ENCODE measurements around the gene COPE.
A peak's percentile ranks its signal among the peaks of the same experiment; 100 is the strongest.

Gene COPE

GRCh38 chr19:18867751-18868150 lies 51.4 kb downstream of the COPE start:
- DNase-seq (ENCODE audit: low spot score) = no peak

GRCh38 chr19:18867199-18867598 lies 52.0 kb downstream of the COPE start:
- DNase-seq (ENCODE audit: low spot score) = no peak

GRCh38 chr19:18866800-18867123 lies 52.4 kb downstream of the COPE start:
- DNase-seq (ENCODE audit: low spot score) = no peak

GRCh38 chr19:18865973-18866799 lies 53.0 kb downstream of the COPE start:
- peak; percentile 99 for DNase-seq (ENCODE audit: low spot score)

- DNase-seq (ENCODE audit: low spot score) = no peak
These were observed 53.8 kb downstream of the COPE start for GRCh38 chr19:18865106-18865972.

GRCh38 chr19:18863843-18864362 lies 55.3 kb downstream of the COPE start:
- no peak for DNase-seq (ENCODE audit: low spot score)

- no peak for DNase-seq (ENCODE audit: low spot score)
These were observed 56.0 kb downstream of the COPE start for GRCh38 chr19:18862976-18863842.

- no peak for DNase-seq (ENCODE audit: low spot score)
These were observed 57.3 kb downstream of the COPE start for GRCh38 chr19:18861917-18862316.

GRCh38 chr19:18861235-18861634 lies 58.0 kb downstream of the COPE start:
- no peak for DNase-seq (ENCODE audit: low spot score)

GRCh38 chr19:18860725-18861124 lies 58.5 kb downstream of the COPE start:
- DNase-seq (ENCODE audit: low spot score) = no peak

- no peak for DNase-seq (ENCODE audit: low spot score)
These were observed 58.9 kb downstream of the COPE start for GRCh38 chr19:18860302-18860700.

- DNase-seq (ENCODE audit: low spot score) = no peak
These were observed 59.4 kb downstream of the COPE start for GRCh38 chr19:18859676-18860301.

- no peak for DNase-seq (ENCODE audit: low spot score)
These were observed 60.1 kb downstream of the COPE start for GRCh38 chr19:18858906-18859646.

GRCh38 chr19:18857223-18857622 lies 62.0 kb downstream of the COPE start:
- DNase-seq (ENCODE audit: low spot score) = no peak

- peak; percentile 68 for DNase-seq (ENCODE audit: low spot score)
These were observed 62.6 kb downstream of the COPE start for GRCh38 chr19:18856385-18857126.

GRCh38 chr19:18855647-18856384 lies 63.4 kb downstream of the COPE start:
- no peak for DNase-seq (ENCODE audit: low spot score)

GRCh38 chr19:18854982-18855381 lies 64.2 kb downstream of the COPE start:
- no peak for DNase-seq (ENCODE audit: low spot score)

GRCh38 chr19:18853755-18854427 lies 65.3 kb downstream of the COPE start:
- no peak for DNase-seq (ENCODE audit: low spot score)

- no peak for DNase-seq (ENCODE audit: low spot score)
These were observed 66.5 kb downstream of the COPE start for GRCh38 chr19:18852648-18853047.
